Raji (cell line): Measurements from ENCODE around the gene NUDT21.

ENCODE experiments used
- POLR2A ChIP-seq: IDR thresholded peaks from 2 replicates; pipeline ENCODE4 v1.6.1; 2011; ENCODE audit warnings: low read depth, low read length, control low read depth; ENCODE audit not compliant: insufficient read depth

NUDT21 gene

GRCh38 chr16:56425439-56425832 lies 25.7 kb downstream of the NUDT21 start, which contains the start of gene AMFR:
TSS of gene AMFR (minus strand) at chr16:56425545. CDS start at chr16:56425327, 218 bp downstream.
- TF ChIP-seq POLR2A: 0 out of 2 replicates have a peak, but pooled peaks have one; percentile 51

GRCh38 chr16:56424791-56425438 lies 26.2 kb downstream of the NUDT21 start:
- no peak for TF ChIP-seq POLR2A

- no peak for TF ChIP-seq POLR2A
Observed at GRCh38 chr16:56424404-56424764, 26.7 kb downstream of the NUDT21 start.

- TF ChIP-seq POLR2A: peak; percentile 48; the same call in 1 of the 2 replicates
Observed at GRCh38 chr16:56423584-56424403, 27.3 kb downstream of the NUDT21 start.

GRCh38 chr16:56422896-56423441 lies 28.2 kb downstream of the NUDT21 start:
- TF ChIP-seq POLR2A: peak; percentile 6; the same call in 1 of the 2 replicates

- peak; percentile 34; the same call in 1 of the 2 replicates for TF ChIP-seq POLR2A
Observed at GRCh38 chr16:56421976-56422669, 29.0 kb downstream of the NUDT21 start.

GRCh38 chr16:56421313-56421712 lies 29.8 kb downstream of the NUDT21 start:
- no peak for TF ChIP-seq POLR2A

GRCh38 chr16:56420613-56421012 lies 30.5 kb downstream of the NUDT21 start:
- TF ChIP-seq POLR2A: peak; percentile 32; the same call in 1 of the 2 replicates

GRCh38 chr16:56419740-56420548 lies 31.2 kb downstream of the NUDT21 start:
- TF ChIP-seq POLR2A: no peak

- no peak for TF ChIP-seq POLR2A
Observed at GRCh38 chr16:56417138-56417537, 34.0 kb downstream of the NUDT21 start.

- no peak for TF ChIP-seq POLR2A
Observed at GRCh38 chr16:56415875-56416274, 35.3 kb downstream of the NUDT21 start.

GRCh38 chr16:56414366-56414765 lies 36.8 kb downstream of the NUDT21 start:
- TF ChIP-seq POLR2A: no peak

- TF ChIP-seq POLR2A: no peak
Observed at GRCh38 chr16:56413381-56413780, 37.8 kb downstream of the NUDT21 start.

- no peak for TF ChIP-seq POLR2A
Observed at GRCh38 chr16:56411624-56412023, 39.5 kb downstream of the NUDT21 start.

- no peak for TF ChIP-seq POLR2A
Observed at GRCh38 chr16:56411123-56411522, 40.0 kb downstream of the NUDT21 start.

- TF ChIP-seq POLR2A: no peak
Observed at GRCh38 chr16:56409195-56409594, 41.9 kb downstream of the NUDT21 start.
